Measurements from ENCODE around the gene RFX4.

- TF ChIP-seq POLR2A (IDR thresholded peaks at IDR 0.05) = no peak
- no peak for TF ChIP-seq CTCF (IDR thresholded peaks at IDR 0.05)
- no peak for TF ChIP-seq EP300 (IDR thresholded peaks at IDR 0.05)
Measured at GRCh38 chr12:106566771-106567170, 16.0 kb upstream of the RFX4 start.

All from upper lobe of left lung (tissue), 4 donors.